Measurements from ENCODE around the gene HOXC5.

HOXC5 gene

GRCh38 chr12:54032627-54033100 is at the start of gene HOXC5:
TSS of gene HOXC5 (plus strand) at chr12:54033050. CDS start at chr12:54033123, 73 bp downstream.
- peak; percentile 69 for DNase-seq

- DNase-seq, result no peak
Observed at GRCh38 chr12:53983568-53983949, 49.3 kb upstream of the HOXC5 start.

GRCh38 chr12:53983950-53984572 is 48.8 kb upstream of the HOXC5 start:
- DNase-seq, result no peak

GRCh38 chr12:53984901-53985691 is 47.8 kb upstream of the HOXC5 start, which contains the start of gene HOXC10:
TSS of gene HOXC10 (plus strand) at chr12:53985146. CDS start at chr12:53985260, 114 bp downstream.
- peak; percentile 73 for DNase-seq

- no peak for DNase-seq
Observed at GRCh38 chr12:53985692-53985993, 47.2 kb upstream of the HOXC5 start.

- DNase-seq, result no peak
Observed at GRCh38 chr12:53985994-53986685, 46.7 kb upstream of the HOXC5 start.

- DNase-seq, result no peak
Observed at GRCh38 chr12:53986686-53987483, 46.0 kb upstream of the HOXC5 start.

- no peak for DNase-seq
Observed at GRCh38 chr12:53987787-53988230, 45.0 kb upstream of the HOXC5 start.

GRCh38 chr12:53988541-53989226 is 44.2 kb upstream of the HOXC5 start:
- DNase-seq, result no peak

- DNase-seq, result no peak
Observed at GRCh38 chr12:53989227-53990113, 43.4 kb upstream of the HOXC5 start.

- no peak for DNase-seq
Observed at GRCh38 chr12:53990311-53991076, 42.4 kb upstream of the HOXC5 start.

- no peak for DNase-seq
Observed at GRCh38 chr12:53991077-53991460, 41.8 kb upstream of the HOXC5 start.

GRCh38 chr12:53992377-53992889 is 40.4 kb upstream of the HOXC5 start:
- DNase-seq, result no peak

- no peak for DNase-seq
Observed at GRCh38 chr12:53993162-53994008, 39.5 kb upstream of the HOXC5 start.

GRCh38 chr12:53994009-53994263 is 38.9 kb upstream of the HOXC5 start:
- no peak for DNase-seq

GRCh38 chr12:53994264-53995001 is 38.4 kb upstream of the HOXC5 start:
- DNase-seq, result no peak

- no peak for DNase-seq
Observed at GRCh38 chr12:53995002-53995377, 37.9 kb upstream of the HOXC5 start.

- no peak for DNase-seq
Observed at GRCh38 chr12:53995378-53996239, 37.2 kb upstream of the HOXC5 start.
